Lung microvascular endothelial cell (primary cell): ENCODE measurements around the gene MTARC1. TPM values are rescaled to one million over a fixed set of nuclear protein-coding genes. Genes with fewer than 3 reads are reported as not detected.

ENCODE experiments used
- DNase-seq, 2 donors: peaks; one replicate each; pipeline versions ENCODE4 v3.0.0 to v3.0.0-alpha.2; 2010; ENCODE audit warnings: low read depth in 2 of 2
- total RNA-seq: library from RNA; depleted of rRNA; stranded (reverse); fragments of >200 nt; gene quantifications from 2 replicates; pipeline ENCODE4 v1.2.1, GENCODE V29; 2014

MTARC1 gene
- total RNA-seq, 1 donor from 2014 or later: 0.99 TPM

GRCh38 chr1:220828950-220829586 is 42.4 kb downstream of the MTARC1 start:
- DNase-seq: no peak

- no peak for DNase-seq
Measured at GRCh38 chr1:220833436-220833835, 46.7 kb downstream of the MTARC1 start.

- no peak for DNase-seq
Measured at GRCh38 chr1:220834155-220834870, 47.6 kb downstream of the MTARC1 start.

Other genes starting within 250 kb of the MTARC1 start
- 44.2 and 92.7 TPM in 2 replicates for gene C1orf115, start 96.5 kb upstream of the MTARC1 start, total RNA-seq
- gene MTARC2, start 38.6 kb upstream of the MTARC1 start, total RNA-seq: 8.5 and 16.5 TPM in 2 replicates
- gene HLX, start 92.5 kb downstream of the MTARC1 start, total RNA-seq: 1.4 and 5.9 TPM in 2 replicates